ENCODE measurements around the gene MYO1B.

The MYO1B gene

DNA sequence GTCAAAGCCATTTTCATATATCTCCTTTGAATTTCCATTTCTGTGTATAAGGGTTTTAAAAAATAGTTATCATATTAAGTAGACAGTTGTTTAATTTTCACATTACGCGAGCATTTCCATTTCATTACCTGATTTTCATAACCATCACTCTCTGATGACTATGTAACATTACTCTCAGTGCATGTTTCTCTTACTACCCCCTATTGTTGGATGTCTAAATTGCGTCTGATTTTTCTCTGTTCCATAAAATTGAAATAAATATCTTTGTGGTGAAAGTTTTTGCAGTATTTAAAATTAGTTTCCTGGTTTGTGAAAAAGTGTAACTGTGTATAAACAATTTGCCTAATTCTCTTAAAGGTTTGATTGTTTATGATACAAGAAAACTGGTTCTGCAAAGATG, 123.8 kb downstream of the MYO1B start:
- H3K36me3 ChIP-seq (ENCODE audit: control insufficient read depth, insufficient read depth, low read length): no peaks in the 10 kb centered on the region
- no peaks in the 10 kb centered on the region for H3K27me3 ChIP-seq (replicated peaks; ENCODE audit: control insufficient read depth, insufficient read depth, low read length)
- TF ChIP-seq, protein P1, sequence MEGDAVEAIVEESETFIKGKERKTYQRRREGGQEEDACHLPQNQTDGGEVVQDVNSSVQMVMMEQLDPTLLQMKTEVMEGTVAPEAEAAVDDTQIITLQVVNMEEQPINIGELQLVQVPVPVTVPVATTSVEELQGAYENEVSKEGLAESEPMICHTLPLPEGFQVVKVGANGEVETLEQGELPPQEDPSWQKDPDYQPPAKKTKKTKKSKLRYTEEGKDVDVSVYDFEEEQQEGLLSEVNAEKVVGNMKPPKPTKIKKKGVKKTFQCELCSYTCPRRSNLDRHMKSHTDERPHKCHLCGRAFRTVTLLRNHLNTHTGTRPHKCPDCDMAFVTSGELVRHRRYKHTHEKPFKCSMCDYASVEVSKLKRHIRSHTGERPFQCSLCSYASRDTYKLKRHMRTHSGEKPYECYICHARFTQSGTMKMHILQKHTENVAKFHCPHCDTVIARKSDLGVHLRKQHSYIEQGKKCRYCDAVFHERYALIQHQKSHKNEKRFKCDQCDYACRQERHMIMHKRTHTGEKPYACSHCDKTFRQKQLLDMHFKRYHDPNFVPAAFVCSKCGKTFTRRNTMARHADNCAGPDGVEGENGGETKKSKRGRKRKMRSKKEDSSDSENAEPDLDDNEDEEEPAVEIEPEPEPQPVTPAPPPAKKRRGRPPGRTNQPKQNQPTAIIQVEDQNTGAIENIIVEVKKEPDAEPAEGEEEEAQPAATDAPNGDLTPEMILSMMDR (IDR thresholded peaks at IDR 0.05; ENCODE audit: insufficient read depth, low read length, poor library complexity, severe bottlenecking): no peak
- no peak overlapping the region for H3K4me3 ChIP-seq (replicated peaks; ENCODE audit: low read depth, low read length)
- DNase-seq (ENCODE audit: extremely low read depth, insufficient read length): no peak

- no peaks in the 10 kb centered on the region for H3K36me3 ChIP-seq (ENCODE audit: control insufficient read depth, insufficient read depth, low read length)
- TF ChIP-seq, protein P1 (IDR thresholded peaks at IDR 0.05; ENCODE audit: insufficient read depth, low read length, poor library complexity, severe bottlenecking): no peak
- H3K4me3 ChIP-seq (replicated peaks; ENCODE audit: low read depth, low read length): no peak overlapping the region
- H3K27me3 ChIP-seq (replicated peaks; ENCODE audit: control insufficient read depth, insufficient read depth, low read length): no peaks in the 10 kb centered on the region
- DNase-seq (ENCODE audit: extremely low read depth, insufficient read length): no peak
These were observed 129.2 kb downstream of the MYO1B start for GRCh38 chr2:191374366-191374765.

GRCh38 chr2:191374939-191375338, 129.7 kb downstream of the MYO1B start:
- DNase-seq (ENCODE audit: extremely low read depth, insufficient read length): no peak
- Histone ChIP-seq H3K36me3 (ENCODE audit: control insufficient read depth, insufficient read depth, low read length) (no peaks in the 10 kb centered on the region), H3K4me3 (replicated peaks; ENCODE audit: low read depth, low read length) (no peak overlapping the region), H3K27me3 (replicated peaks; ENCODE audit: control insufficient read depth, insufficient read depth, low read length) (no peaks in the 10 kb centered on the region)
- TF ChIP-seq, protein P1 (IDR thresholded peaks at IDR 0.05; ENCODE audit: insufficient read depth, low read length, poor library complexity, severe bottlenecking): no peak

- TF ChIP-seq, protein P1 (IDR thresholded peaks at IDR 0.05; ENCODE audit: insufficient read depth, low read length, poor library complexity, severe bottlenecking): no peak
- Histone ChIP-seq H3K36me3 (ENCODE audit: control insufficient read depth, insufficient read depth, low read length) (no peaks in the 10 kb centered on the region), H3K27me3 (replicated peaks; ENCODE audit: control insufficient read depth, insufficient read depth, low read length) (no peaks in the 10 kb centered on the region), H3K4me3 (replicated peaks; ENCODE audit: low read depth, low read length) (no peak overlapping the region)
- no peak for DNase-seq (ENCODE audit: extremely low read depth, insufficient read length)
These were observed 131.9 kb downstream of the MYO1B start for GRCh38 chr2:191376981-191377629.

- Histone ChIP-seq H3K4me3 (replicated peaks; ENCODE audit: low read depth, low read length) (no peak overlapping the region), H3K27me3 (replicated peaks; ENCODE audit: control insufficient read depth, insufficient read depth, low read length) (no peaks in the 10 kb centered on the region), H3K36me3 (ENCODE audit: control insufficient read depth, insufficient read depth, low read length) (no peaks in the 10 kb centered on the region)
- TF ChIP-seq, protein P1 (IDR thresholded peaks at IDR 0.05; ENCODE audit: insufficient read depth, low read length, poor library complexity, severe bottlenecking): no peak
- no peak for DNase-seq (ENCODE audit: extremely low read depth, insufficient read length)
These were observed 134.2 kb downstream of the MYO1B start for GRCh38 chr2:191379375-191379774.

DNA sequence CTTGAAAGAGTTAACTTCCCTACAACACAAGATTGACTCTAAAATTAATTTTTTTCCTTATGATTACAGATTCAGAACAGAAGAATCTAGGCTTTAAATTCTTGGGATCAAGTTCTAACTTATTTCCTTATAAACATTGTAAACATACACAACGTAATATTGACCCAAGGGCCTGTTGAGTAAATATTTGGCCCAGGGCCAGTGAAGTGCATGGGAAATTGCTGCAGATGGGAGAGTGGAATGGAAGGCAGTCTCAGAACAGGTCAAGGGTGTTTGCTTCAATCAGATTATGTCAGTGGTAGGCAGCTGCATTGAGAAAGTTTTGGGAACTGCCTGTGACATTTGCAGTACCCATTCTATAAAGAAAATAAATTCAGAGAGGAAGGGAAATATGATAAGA, 137.6 kb downstream of the MYO1B start:
- Histone ChIP-seq H3K27me3 (replicated peaks; ENCODE audit: control insufficient read depth, insufficient read depth, low read length) (no peaks in the 10 kb centered on the region), H3K4me3 (replicated peaks; ENCODE audit: low read depth, low read length) (no peak overlapping the region), H3K36me3 (ENCODE audit: control insufficient read depth, insufficient read depth, low read length) (no peaks in the 10 kb centered on the region)
- TF ChIP-seq, protein P1 (IDR thresholded peaks at IDR 0.05; ENCODE audit: insufficient read depth, low read length, poor library complexity, severe bottlenecking): no peak
- DNase-seq (ENCODE audit: extremely low read depth, insufficient read length): no peak

Measured in GM06990 (cell line).